ENCODE measurements around the gene RAPGEF3.

DNA sequence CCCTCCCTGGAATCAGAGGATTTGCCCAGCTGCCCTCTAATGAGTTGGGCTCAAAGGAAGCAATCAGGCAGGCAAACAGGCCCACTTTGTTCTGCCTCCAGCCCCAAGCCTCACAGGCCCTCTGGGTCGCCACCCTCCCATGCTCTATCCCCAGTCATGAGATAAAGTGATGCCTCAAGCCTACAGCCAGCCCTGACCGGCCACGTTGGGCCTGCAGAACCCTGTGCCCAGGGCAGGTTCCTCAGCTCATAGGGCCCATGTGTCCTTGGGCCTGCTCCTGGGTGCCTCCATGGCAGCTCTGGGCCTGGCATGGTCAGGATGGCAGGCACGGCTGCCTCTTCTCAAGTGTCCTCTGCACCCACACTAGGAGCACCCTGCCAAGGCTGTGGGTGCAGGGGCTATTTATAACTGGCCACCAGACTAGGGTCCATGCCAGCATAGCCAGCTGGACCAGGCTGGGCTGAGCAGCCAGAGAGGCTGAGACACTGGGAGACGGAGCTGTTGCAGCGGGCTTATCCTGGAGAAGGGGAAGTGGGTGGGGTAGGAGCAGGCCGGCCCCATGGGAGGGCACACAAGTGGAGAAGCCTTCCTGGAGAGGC is 40.8 kb upstream of the RAPGEF3 start:
- TF ChIP-seq, protein P1, sequence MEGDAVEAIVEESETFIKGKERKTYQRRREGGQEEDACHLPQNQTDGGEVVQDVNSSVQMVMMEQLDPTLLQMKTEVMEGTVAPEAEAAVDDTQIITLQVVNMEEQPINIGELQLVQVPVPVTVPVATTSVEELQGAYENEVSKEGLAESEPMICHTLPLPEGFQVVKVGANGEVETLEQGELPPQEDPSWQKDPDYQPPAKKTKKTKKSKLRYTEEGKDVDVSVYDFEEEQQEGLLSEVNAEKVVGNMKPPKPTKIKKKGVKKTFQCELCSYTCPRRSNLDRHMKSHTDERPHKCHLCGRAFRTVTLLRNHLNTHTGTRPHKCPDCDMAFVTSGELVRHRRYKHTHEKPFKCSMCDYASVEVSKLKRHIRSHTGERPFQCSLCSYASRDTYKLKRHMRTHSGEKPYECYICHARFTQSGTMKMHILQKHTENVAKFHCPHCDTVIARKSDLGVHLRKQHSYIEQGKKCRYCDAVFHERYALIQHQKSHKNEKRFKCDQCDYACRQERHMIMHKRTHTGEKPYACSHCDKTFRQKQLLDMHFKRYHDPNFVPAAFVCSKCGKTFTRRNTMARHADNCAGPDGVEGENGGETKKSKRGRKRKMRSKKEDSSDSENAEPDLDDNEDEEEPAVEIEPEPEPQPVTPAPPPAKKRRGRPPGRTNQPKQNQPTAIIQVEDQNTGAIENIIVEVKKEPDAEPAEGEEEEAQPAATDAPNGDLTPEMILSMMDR (tag by site-specific recombination; IDR thresholded peaks at IDR 0.05): no peak
- no peak for TF ChIP-seq ZFP69B (tag by site-specific recombination; IDR thresholded peaks at IDR 0.05)
- TF ChIP-seq, protein P2, sequence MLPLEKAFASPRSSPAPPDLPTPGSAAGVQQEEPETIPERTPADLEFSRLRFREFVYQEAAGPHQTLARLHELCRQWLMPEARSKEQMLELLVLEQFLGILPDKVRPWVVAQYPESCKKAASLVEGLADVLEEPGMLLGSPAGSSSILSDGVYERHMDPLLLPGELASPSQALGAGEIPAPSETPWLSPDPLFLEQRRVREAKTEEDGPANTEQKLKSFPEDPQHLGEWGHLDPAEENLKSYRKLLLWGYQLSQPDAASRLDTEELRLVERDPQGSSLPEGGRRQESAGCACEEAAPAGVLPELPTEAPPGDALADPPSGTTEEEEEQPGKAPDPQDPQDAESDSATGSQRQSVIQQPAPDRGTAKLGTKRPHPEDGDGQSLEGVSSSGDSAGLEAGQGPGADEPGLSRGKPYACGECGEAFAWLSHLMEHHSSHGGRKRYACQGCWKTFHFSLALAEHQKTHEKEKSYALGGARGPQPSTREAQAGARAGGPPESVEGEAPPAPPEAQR (tag by site-specific recombination; IDR thresholded peaks at IDR 0.05): no peak
- no peak for TF ChIP-seq ZEB2 (tag by site-specific recombination; IDR thresholded peaks at IDR 0.05)
- TF ChIP-seq, protein P3, sequence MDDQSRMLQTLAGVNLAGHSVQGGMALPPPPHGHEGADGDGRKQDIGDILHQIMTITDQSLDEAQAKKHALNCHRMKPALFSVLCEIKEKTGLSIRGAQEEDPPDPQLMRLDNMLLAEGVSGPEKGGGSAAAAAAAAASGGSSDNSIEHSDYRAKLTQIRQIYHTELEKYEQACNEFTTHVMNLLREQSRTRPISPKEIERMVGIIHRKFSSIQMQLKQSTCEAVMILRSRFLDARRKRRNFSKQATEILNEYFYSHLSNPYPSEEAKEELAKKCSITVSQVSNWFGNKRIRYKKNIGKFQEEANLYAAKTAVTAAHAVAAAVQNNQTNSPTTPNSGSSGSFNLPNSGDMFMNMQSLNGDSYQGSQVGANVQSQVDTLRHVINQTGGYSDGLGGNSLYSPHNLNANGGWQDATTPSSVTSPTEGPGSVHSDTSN (CRISPR knock-in tag; IDR thresholded peaks at IDR 0.05): no peak
- TF ChIP-seq ZNF138 (tag by site-specific recombination; IDR thresholded peaks at IDR 0.05; ENCODE audit: borderline replicate concordance): no peak
- no peak for TF ChIP-seq REPIN1 (tag by site-specific recombination; IDR thresholded peaks at IDR 0.05; ENCODE audit: low read depth)
- no peak for TF ChIP-seq ZNF354C (tag by site-specific recombination; IDR thresholded peaks at IDR 0.05; ENCODE audit: borderline replicate concordance, low read depth)
- TF ChIP-seq ZBTB1 (tag by site-specific recombination; IDR thresholded peaks at IDR 0.05): no peak
